ENCODE results near the gene FBXO2. TPM values are rescaled to one million over a fixed set of nuclear protein-coding genes. Genes with fewer than 3 reads are reported as not detected.

FBXO2 gene
- total RNA-seq, 6 donors from 2014 or later = 8.2 to 18.0 (median 13.8) TPM

- ATAC-seq (ENCODE audit: low FRiP score in 2 of 2) (no peak), DNase-seq (peak in 1 of 2 donors; percentile 60)
- peaks cover 0 to 39% (median 21%) of the 10 kb centered on the region in 4 donors for H3K27me3 ChIP-seq
- H3K27ac ChIP-seq = no peak overlapping the region
- no peaks in the 10 kb centered on the region for H3K9me3 ChIP-seq
- 5 to 6% methylated on average over 35 to 40 of the region's 64 CpGs for WGBS, 2 donors
- H3K4me3 ChIP-seq = peak overlapping the region in 3 of 4 donors; percentile 29 to 36 (median 32)
- H3K4me1 ChIP-seq = peaks cover 17 to 35% (median 26%) of the 10 kb centered on the region in 4 donors
- no peaks in the 10 kb centered on the region for H3K36me3 ChIP-seq
- TF ChIP-seq CTCF (IDR thresholded peaks at IDR 0.05) (no peak), POLR2AphosphoS5 (IDR thresholded peaks at IDR 0.05) (no peak), EP300 (IDR thresholded peaks at IDR 0.05) (no peak), POLR2A (IDR thresholded peaks at IDR 0.05) (no peak)
Observed at GRCh38 chr1:11690397-11691301, 36.4 kb upstream of the FBXO2 start.

- Histone ChIP-seq H3K4me1 (peaks cover 17 to 34% (median 26%) of the 10 kb centered on the region in 4 donors), H3K4me3 (no peak overlapping the region), H3K9me3 (no peaks in the 10 kb centered on the region), H3K27me3 (peaks cover 0 to 39% (median 21%) of the 10 kb centered on the region in 4 donors), H3K27ac (no peak overlapping the region), H3K36me3 (no peaks in the 10 kb centered on the region)
- DNase-seq (no peak), ATAC-seq (ENCODE audit: low FRiP score in 2 of 2) (no peak)
- 90 to 97% methylated on average over 4 of the region's 4 CpGs for WGBS, 2 donors
- TF ChIP-seq CTCF (IDR thresholded peaks at IDR 0.05) (no peak), POLR2AphosphoS5 (IDR thresholded peaks at IDR 0.05) (no peak), EP300 (IDR thresholded peaks at IDR 0.05) (no peak), POLR2A (IDR thresholded peaks at IDR 0.05) (no peak)
Observed at GRCh38 chr1:11688506-11688905, 34.3 kb upstream of the FBXO2 start.

- ATAC-seq (ENCODE audit: low FRiP score in 2 of 2) = no peak
- TF ChIP-seq POLR2AphosphoS5 (IDR thresholded peaks at IDR 0.05) = no peak
- no peak for TF ChIP-seq POLR2A (IDR thresholded peaks at IDR 0.05)
- no peak for TF ChIP-seq CTCF (IDR thresholded peaks at IDR 0.05)
- TF ChIP-seq EP300 (IDR thresholded peaks at IDR 0.05) = no peak
- DNase-seq = no peak
- WGBS, 2 donors = 92 to 93% methylated on average over 7 of the region's 7 CpGs
- H3K4me1 ChIP-seq = peaks cover 6 to 13% (median 8%) of the 10 kb centered on the region in 4 donors
- no peaks in the 10 kb centered on the region for H3K36me3 ChIP-seq
- no peak overlapping the region for H3K27ac ChIP-seq
- H3K27me3 ChIP-seq = peaks cover 0 to 17% (median 1%) of the 10 kb centered on the region in 4 donors
- no peak overlapping the region for H3K4me3 ChIP-seq
- H3K9me3 ChIP-seq = no peaks in the 10 kb centered on the region
Observed at GRCh38 chr1:11685210-11685752, 31.1 kb upstream of the FBXO2 start.

- 73 to 75% methylated on average over 7 of the region's 7 CpGs for WGBS, 2 donors
- no peak for DNase-seq
- H3K9me3 ChIP-seq = no peaks in the 10 kb centered on the region
- H3K4me3 ChIP-seq = no peak overlapping the region
- no peak overlapping the region for H3K27ac ChIP-seq
- peaks cover 12 to 24% (median 15%) of the 10 kb centered on the region in 4 donors for H3K4me1 ChIP-seq
- no peak for ATAC-seq (ENCODE audit: low FRiP score in 2 of 2)
- TF ChIP-seq CTCF (IDR thresholded peaks at IDR 0.05) = no peak
- TF ChIP-seq POLR2AphosphoS5 (IDR thresholded peaks at IDR 0.05) = no peak
- no peak for TF ChIP-seq EP300 (IDR thresholded peaks at IDR 0.05)
- no peak for TF ChIP-seq POLR2A (IDR thresholded peaks at IDR 0.05)
- H3K27me3 ChIP-seq = peaks cover 0 to 6% (median 0%) of the 10 kb centered on the region in 4 donors
- no peaks in the 10 kb centered on the region for H3K36me3 ChIP-seq
Observed at GRCh38 chr1:11684070-11684469, 29.8 kb upstream of the FBXO2 start.

Measured in upper lobe of left lung (tissue), 6 donors.